A549 (cell line): ENCODE measurements around the gene EHBP1. TPM values are rescaled to one million over a fixed set of nuclear protein-coding genes. Genes with fewer than 3 reads are reported as not detected.

Experiments used
- ATAC-seq, 2 experiments: fragments of 200-7000 bp in 1 of 2; fragments of >200 bp in 1 of 2; cut with Nextera tagmentation in 1 of 2; cut with Tn5 transposase in 1 of 2; 3 replicates each; pipeline versions ENCODE4 v1.8.0 to v1.9.1; 2018 to 2020; ENCODE audit warnings: mild to moderate bottlenecking in 1 of 2, moderate library complexity in 1 of 2
- CTCF ChIA-PET: fragments of 300-600 bp; sonication (Branson Sonifier 250); formaldehyde crosslinking; extraction: SDS; loops from one replicate; lab custom pipeline; 2021; ENCODE audit warnings: antibody characterized with exemption, inconsistent platforms; lab: Yijun Ruan, JAX
- POLR2A ChIA-PET: fragments of 350-600 bp; formaldehyde crosslinking; extraction: SDS; loops from one replicate; lab custom pipeline; 2021; ENCODE audit warnings: antibody characterized with exemption, inconsistent platforms; lab: Yijun Ruan, JAX
- DNase-seq, 2 experiments: peaks; one replicate each; pipeline versions ENCODE4 v3.0.0 to v3.0.0-alpha.2; 2011 to 2016; ENCODE audit warnings: low read depth in 1 of 2, low spot score in 1 of 2
- FAIRE-seq: peaks from 2 replicates; lab custom pipeline; 2011; peaks lifted over from hg19 to GRCh38; lab: Jason Lieb, UNC
- H3K27ac ChIP-seq, 2 experiments: fragments of >200 bp; sonication (Bioruptor Twin); formaldehyde crosslinking; 3 replicates each; pipeline ENCODE4 v1.5.1; 2016 to 2017
- H3K4me1 ChIP-seq: fragments of >200 bp; sonication (Bioruptor Twin); formaldehyde crosslinking; 3 replicates; pipeline ENCODE4 v1.6.1; 2016
- H3K4me2 ChIP-seq: fragments of >200 bp; sonication (Bioruptor Twin); formaldehyde crosslinking; 3 replicates; pipeline ENCODE4 v1.6.1; 2016
- H3K4me3 ChIP-seq: fragments of >200 bp; sonication (Bioruptor Twin); formaldehyde crosslinking; 3 replicates; pipeline ENCODE4 v1.5.1; 2016
- H3K9me3 ChIP-seq: fragments of >200 bp; sonication (Bioruptor Twin); formaldehyde crosslinking; 3 replicates; pipeline ENCODE4 v1.6.1; 2016
- CBX2 ChIP-seq: fragments of 200-600 bp; sonication (generic); IDR thresholded peaks from 2 replicates; pipeline ENCODE4 v1.6.1; 2016; ENCODE audit warnings: low read depth, mild to moderate bottlenecking, borderline replicate concordance
- CEBPB ChIP-seq, 2 experiments: fragments of >200 bp in 1 of 2; sonication (Bioruptor Twin) in 1 of 2; formaldehyde crosslinking in 1 of 2; IDR thresholded peaks; 2 replicates each; pipeline ENCODE4 v1.6.1; 2012 to 2016
- EHMT2 ChIP-seq: fragments of 200-600 bp; sonication (generic); IDR thresholded peaks from 2 replicates; pipeline ENCODE4 v1.6.1; 2016; ENCODE audit warnings: antibody characterized with exemption, low read depth, mild to moderate bottlenecking, moderate library complexity
- EP300 ChIP-seq, 2 experiments: fragments of >200 bp; sonication (Bioruptor Twin); formaldehyde crosslinking; IDR thresholded peaks; 2 replicates in 1 of 2; 3 replicates in 1 of 2; pipeline ENCODE4 v1.6.1; 2016 to 2017
- FOSB ChIP-seq: fragments of 250-450 bp; sonication (Bioruptor Pico); IDR thresholded peaks from 2 replicates; pipeline ENCODE4 v1.5.0; 2020; ENCODE audit warnings: mild to moderate bottlenecking, moderate library complexity
- FOSL2 ChIP-seq, 2 experiments: fragments of 450-650 bp in 1 of 2; fragments of >200 bp in 1 of 2; sonication (Bioruptor Twin) in 1 of 2; formaldehyde crosslinking; IDR thresholded peaks; 2 replicates each; pipeline versions ENCODE4 v1.5.0 to v1.6.1; 2016 to 2020; ENCODE audit warnings: mild to moderate bottlenecking in 1 of 2, moderate library complexity in 1 of 2
- HEYL ChIP-seq: fragments of 250-450 bp; sonication (Bioruptor Pico); IDR thresholded peaks from 2 replicates; pipeline ENCODE4 v1.8.0; 2021; ENCODE audit warnings: mild to moderate bottlenecking, moderate library complexity
- HOXB5 ChIP-seq: fragments of 250-450 bp; sonication (Bioruptor Pico); IDR thresholded peaks from 2 replicates; pipeline ENCODE4 v1.5.0; 2020; ENCODE audit warnings: mild to moderate bottlenecking, moderate library complexity
- KDM5A ChIP-seq: fragments of 200-600 bp; sonication (generic); IDR thresholded peaks from 2 replicates; pipeline ENCODE4 v1.6.1; 2016; ENCODE audit warnings: antibody characterized with exemption, mild to moderate bottlenecking
- RAD21 ChIP-seq, 2 experiments: fragments of >200 bp in 1 of 2; sonication (Bioruptor Twin) in 1 of 2; formaldehyde crosslinking in 1 of 2; IDR thresholded peaks in 1 of 2; conservative IDR thresholded peaks in 1 of 2; 2 replicates in 1 of 2; 3 replicates in 1 of 2; pipeline ENCODE4 v1.6.1; 2012 to 2018; ENCODE audit warnings: inconsistent platforms in 1 of 2
- RCOR1 ChIP-seq: fragments of 150-350 bp; IDR thresholded peaks from 2 replicates; pipeline ENCODE4 v1.6.1; 2014; ENCODE audit warnings: antibody characterized with exemption, low read length, low read depth
- TFCP2L1 ChIP-seq: fragments of 250-450 bp; sonication (Bioruptor Pico); IDR thresholded peaks from 2 replicates; pipeline ENCODE4 v1.5.0; 2021; ENCODE audit warnings: mild to moderate bottlenecking
- ZNF302 ChIP-seq: fragments of 250-450 bp; sonication (Bioruptor Pico); IDR thresholded peaks from 2 replicates; pipeline ENCODE4 v1.9.0; 2021; ENCODE audit warnings: inconsistent platforms, mild to moderate bottlenecking, moderate library complexity
- WGBS: methylation state at CpG from one replicate; pipeline ENCODE4 v1.1.6; 2017; ENCODE audit errors: missing lambda C conversion rate; 5-methylcytosine and 5-hydroxymethylcytosine counted together
- polyA plus RNA-seq, 4 experiments: library from polyadenylated mRNA; depleted of rRNA in 3 of 4; stranded (reverse); fragments of >200 nt; fragmentation: RNase III in 1 of 4; extraction: RNeasy Plus Mini Kit Qiagen cat#74134 plus additional on column Dnase treatment in 1 of 4; gene quantifications; 2 replicates in 3 of 4; 3 replicates in 1 of 4; pipeline ENCODE4 v1.2.3, GENCODE V29; 2011 to 2017
- TF ChIP-seq, protein P1 (sequence below): fragments of 200-600 bp; sonication (generic); IDR thresholded peaks from 2 replicates; pipeline ENCODE4 v1.6.1; 2016; ENCODE audit warnings: antibody characterized with exemption, mild to moderate bottlenecking, moderate library complexity
- TF ChIP-seq, protein P2 (sequence below): fragments of 150-350 bp; IDR thresholded peaks from 2 replicates; pipeline ENCODE4 v1.6.1; 2014; ENCODE audit warnings: low read depth, mild to moderate bottlenecking, low read length
- TF ChIP-seq, protein P3 (sequence below): fragments of >200 bp; sonication (Bioruptor Twin); formaldehyde crosslinking; IDR thresholded peaks from 3 replicates; pipeline ENCODE4 v1.6.1; 2016
- TF ChIP-seq, protein P4 (sequence below): fragments of >200 bp; sonication (Bioruptor Twin); formaldehyde crosslinking; IDR thresholded peaks from 2 replicates; pipeline ENCODE4 v1.6.1; 2016
- TF ChIP-seq, protein P5 (sequence below): fragments of >200 bp; sonication (Bioruptor Twin); formaldehyde crosslinking; IDR thresholded peaks from 3 replicates; pipeline ENCODE4 v1.5.1; 2016
- TF ChIP-seq, protein P6 (sequence below): fragments of 250-450 bp; sonication (Bioruptor Pico); IDR thresholded peaks from 2 replicates; pipeline ENCODE4 v1.5.0; 2021; ENCODE audit warnings: mild to moderate bottlenecking, moderate library complexity, borderline replicate concordance
- TF ChIP-seq, protein P7 (sequence below): fragments of 250-450 bp; sonication (Bioruptor Pico); IDR thresholded peaks from 2 replicates; pipeline ENCODE4 v1.5.0; 2020; ENCODE audit warnings: low read depth, mild to moderate bottlenecking, moderate library complexity

EHBP1 gene
- polyA plus RNA-seq, 2 of the 4 experiments (the other 2 are of a cell fraction): 65.7 to 204 TPM

DNA sequence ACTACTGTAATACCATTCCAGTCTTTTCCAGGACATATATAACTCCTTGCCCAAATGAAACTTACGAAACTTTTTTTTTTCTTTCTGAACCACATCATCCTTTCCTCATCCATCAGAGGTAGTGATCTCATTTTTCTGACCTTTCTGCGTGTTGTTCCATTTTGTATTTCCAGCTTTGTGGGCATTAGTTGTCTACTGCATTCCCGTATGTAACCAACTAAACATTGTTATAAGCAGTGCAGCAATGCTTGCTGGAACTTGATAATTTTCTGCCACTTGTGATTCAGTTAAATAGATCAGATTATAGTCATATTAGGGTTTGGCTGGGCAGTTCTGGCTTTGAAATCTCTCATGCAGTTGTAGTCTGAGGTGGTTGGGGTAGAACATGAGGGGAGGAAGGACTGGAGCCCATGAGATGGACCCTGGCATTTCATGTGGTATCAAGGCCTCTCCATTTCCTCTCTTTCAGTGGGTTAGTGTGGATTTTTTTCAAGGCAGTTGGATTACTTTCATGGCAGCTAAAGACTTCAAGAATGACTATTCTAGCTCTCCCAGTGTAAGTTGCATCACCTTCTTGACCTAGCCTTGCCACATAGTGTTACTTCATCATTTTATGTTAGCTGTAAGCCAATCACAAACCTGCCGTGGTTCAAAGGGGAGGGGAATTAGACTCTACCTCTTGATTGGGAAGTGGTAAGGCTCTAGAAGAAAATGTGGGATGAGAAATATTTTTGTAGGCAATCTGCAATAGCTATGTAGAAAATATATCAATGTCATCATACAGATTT lies 80.5 kb downstream of the EHBP1 start:
- peaks cover 69% of the 10 kb centered on the region for H3K4me1 ChIP-seq

DNA sequence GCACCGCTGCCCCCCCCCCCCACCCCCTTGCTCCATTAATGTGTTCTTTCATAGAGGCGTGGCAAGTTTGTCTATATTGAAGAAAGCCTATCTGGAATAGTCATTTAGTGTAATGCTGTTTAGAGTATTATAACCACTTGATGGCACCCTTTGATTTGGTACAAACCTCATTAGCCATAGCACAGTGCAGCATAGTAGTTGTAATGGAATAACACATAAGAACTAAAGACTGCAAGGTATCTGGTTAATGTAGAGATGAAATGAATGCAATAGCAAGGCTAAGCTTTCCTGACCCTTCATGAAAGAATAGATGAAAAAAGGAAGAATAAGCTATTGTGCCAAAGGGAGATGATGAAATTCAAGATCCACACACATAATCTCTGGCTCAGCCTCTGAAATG lies 81.9 kb downstream of the EHBP1 start:
- CTCF ChIA-PET: interaction anchor here (0.6 to 5.0 kb wide), 11 partner anchors 10 to 699 kb away, joined by 3 to 37 read pairs (median 4); no protein-coding TSS in a partner anchor
- WGBS: 15% methylated on average over 2 of the region's 2 CpGs
- POLR2A ChIA-PET: no interaction called here
- TF ChIP-seq TFCP2L1 (CRISPR knock-in tag): no peak
- TF ChIP-seq RCOR1: no peak
- TF ChIP-seq, protein P1, sequence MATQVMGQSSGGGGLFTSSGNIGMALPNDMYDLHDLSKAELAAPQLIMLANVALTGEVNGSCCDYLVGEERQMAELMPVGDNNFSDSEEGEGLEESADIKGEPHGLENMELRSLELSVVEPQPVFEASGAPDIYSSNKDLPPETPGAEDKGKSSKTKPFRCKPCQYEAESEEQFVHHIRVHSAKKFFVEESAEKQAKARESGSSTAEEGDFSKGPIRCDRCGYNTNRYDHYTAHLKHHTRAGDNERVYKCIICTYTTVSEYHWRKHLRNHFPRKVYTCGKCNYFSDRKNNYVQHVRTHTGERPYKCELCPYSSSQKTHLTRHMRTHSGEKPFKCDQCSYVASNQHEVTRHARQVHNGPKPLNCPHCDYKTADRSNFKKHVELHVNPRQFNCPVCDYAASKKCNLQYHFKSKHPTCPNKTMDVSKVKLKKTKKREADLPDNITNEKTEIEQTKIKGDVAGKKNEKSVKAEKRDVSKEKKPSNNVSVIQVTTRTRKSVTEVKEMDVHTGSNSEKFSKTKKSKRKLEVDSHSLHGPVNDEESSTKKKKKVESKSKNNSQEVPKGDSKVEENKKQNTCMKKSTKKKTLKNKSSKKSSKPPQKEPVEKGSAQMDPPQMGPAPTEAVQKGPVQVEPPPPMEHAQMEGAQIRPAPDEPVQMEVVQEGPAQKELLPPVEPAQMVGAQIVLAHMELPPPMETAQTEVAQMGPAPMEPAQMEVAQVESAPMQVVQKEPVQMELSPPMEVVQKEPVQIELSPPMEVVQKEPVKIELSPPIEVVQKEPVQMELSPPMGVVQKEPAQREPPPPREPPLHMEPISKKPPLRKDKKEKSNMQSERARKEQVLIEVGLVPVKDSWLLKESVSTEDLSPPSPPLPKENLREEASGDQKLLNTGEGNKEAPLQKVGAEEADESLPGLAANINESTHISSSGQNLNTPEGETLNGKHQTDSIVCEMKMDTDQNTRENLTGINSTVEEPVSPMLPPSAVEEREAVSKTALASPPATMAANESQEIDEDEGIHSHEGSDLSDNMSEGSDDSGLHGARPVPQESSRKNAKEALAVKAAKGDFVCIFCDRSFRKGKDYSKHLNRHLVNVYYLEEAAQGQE: no peak
- no peak for TF ChIP-seq KDM5A
- TF ChIP-seq CEBPB (IDR thresholded peaks at IDR 0.05): no peak
- TF ChIP-seq, protein P2, sequence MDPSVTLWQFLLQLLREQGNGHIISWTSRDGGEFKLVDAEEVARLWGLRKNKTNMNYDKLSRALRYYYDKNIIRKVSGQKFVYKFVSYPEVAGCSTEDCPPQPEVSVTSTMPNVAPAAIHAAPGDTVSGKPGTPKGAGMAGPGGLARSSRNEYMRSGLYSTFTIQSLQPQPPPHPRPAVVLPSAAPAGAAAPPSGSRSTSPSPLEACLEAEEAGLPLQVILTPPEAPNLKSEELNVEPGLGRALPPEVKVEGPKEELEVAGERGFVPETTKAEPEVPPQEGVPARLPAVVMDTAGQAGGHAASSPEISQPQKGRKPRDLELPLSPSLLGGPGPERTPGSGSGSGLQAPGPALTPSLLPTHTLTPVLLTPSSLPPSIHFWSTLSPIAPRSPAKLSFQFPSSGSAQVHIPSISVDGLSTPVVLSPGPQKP: no peak
- peak; percentile 78 to 79 for TF ChIP-seq RAD21 (conservative IDR thresholded peaks at IDR 0.05 in 1 of 2, IDR thresholded peaks at IDR 0.05 in 1 of 2)
- TF ChIP-seq, protein P3, sequence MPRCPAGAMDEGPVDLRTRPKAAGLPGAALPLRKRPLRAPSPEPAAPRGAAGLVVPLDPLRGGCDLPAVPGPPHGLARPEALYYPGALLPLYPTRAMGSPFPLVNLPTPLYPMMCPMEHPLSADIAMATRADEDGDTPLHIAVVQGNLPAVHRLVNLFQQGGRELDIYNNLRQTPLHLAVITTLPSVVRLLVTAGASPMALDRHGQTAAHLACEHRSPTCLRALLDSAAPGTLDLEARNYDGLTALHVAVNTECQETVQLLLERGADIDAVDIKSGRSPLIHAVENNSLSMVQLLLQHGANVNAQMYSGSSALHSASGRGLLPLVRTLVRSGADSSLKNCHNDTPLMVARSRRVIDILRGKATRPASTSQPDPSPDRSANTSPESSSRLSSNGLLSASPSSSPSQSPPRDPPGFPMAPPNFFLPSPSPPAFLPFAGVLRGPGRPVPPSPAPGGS: no peak
- TF ChIP-seq, protein P4, sequence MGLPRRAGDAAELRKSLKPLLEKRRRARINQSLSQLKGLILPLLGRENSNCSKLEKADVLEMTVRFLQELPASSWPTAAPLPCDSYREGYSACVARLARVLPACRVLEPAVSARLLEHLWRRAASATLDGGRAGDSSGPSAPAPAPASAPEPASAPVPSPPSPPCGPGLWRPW: no peak
- TF ChIP-seq, protein P5, sequence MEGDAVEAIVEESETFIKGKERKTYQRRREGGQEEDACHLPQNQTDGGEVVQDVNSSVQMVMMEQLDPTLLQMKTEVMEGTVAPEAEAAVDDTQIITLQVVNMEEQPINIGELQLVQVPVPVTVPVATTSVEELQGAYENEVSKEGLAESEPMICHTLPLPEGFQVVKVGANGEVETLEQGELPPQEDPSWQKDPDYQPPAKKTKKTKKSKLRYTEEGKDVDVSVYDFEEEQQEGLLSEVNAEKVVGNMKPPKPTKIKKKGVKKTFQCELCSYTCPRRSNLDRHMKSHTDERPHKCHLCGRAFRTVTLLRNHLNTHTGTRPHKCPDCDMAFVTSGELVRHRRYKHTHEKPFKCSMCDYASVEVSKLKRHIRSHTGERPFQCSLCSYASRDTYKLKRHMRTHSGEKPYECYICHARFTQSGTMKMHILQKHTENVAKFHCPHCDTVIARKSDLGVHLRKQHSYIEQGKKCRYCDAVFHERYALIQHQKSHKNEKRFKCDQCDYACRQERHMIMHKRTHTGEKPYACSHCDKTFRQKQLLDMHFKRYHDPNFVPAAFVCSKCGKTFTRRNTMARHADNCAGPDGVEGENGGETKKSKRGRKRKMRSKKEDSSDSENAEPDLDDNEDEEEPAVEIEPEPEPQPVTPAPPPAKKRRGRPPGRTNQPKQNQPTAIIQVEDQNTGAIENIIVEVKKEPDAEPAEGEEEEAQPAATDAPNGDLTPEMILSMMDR: peak; percentile 69
- no peak for TF ChIP-seq EP300 (IDR thresholded peaks at IDR 0.05)
- TF ChIP-seq HOXB5 (CRISPR knock-in tag): no peak
- TF ChIP-seq FOSL2 (IDR thresholded peaks at IDR 0.05): no peak
- TF ChIP-seq FOSL2 (CRISPR knock-in tag; IDR thresholded peaks at IDR 0.05): no peak
- TF ChIP-seq, protein P6, sequence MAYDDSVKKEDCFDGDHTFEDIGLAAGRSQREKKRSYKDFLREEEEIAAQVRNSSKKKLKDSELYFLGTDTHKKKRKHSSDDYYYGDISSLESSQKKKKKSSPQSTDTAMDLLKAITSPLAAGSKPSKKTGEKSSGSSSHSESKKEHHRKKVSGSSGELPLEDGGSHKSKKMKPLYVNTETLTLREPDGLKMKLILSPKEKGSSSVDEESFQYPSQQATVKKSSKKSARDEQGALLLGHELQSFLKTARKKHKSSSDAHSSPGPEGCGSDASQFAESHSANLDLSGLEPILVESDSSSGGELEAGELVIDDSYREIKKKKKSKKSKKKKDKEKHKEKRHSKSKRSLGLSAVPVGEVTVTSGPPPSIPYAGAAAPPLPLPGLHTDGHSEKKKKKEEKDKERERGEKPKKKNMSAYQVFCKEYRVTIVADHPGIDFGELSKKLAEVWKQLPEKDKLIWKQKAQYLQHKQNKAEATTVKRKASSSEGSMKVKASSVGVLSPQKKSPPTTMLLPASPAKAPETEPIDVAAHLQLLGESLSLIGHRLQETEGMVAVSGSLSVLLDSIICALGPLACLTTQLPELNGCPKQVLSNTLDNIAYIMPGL (CRISPR knock-in tag): no peak
- no peak for TF ChIP-seq FOSB (CRISPR knock-in tag)
- TF ChIP-seq EHMT2: no peak
- no peak for TF ChIP-seq CBX2
- TF ChIP-seq, protein P7, sequence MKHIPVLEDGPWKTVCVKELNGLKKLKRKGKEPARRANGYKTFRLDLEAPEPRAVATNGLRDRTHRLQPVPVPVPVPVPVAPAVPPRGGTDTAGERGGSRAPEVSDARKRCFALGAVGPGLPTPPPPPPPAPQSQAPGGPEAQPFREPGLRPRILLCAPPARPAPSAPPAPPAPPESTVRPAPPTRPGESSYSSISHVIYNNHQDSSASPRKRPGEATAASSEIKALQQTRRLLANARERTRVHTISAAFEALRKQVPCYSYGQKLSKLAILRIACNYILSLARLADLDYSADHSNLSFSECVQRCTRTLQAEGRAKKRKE (CRISPR knock-in tag): no peak
- TF ChIP-seq ZNF302 (CRISPR knock-in tag): no peak
- TF ChIP-seq HEYL (CRISPR knock-in tag): no peak

More for the DNA sequence above, 80.5 kb downstream of the EHBP1 start:
- 86% methylated on average over 4 of the region's 4 CpGs for WGBS
- H3K4me3 ChIP-seq: no peak overlapping the region
- ATAC-seq: peak; percentile 37 to 45; a peak in 3 of 6 replicates
- ChIA-PET POLR2A (no interaction called here), CTCF (interaction anchor here (0.9 to 5.0 kb wide), 8 partner anchors 9 to 402 kb away, joined by 3 to 37 read pairs (median 4); no protein-coding TSS in a partner anchor)
- H3K9me3 ChIP-seq: peaks cover 18% of the 10 kb centered on the region
- DNase-seq: peak in 1 of 2 experiments; percentile 48
- FAIRE-seq: no peak
- TF ChIP-seq, protein P4: no peak
- TF ChIP-seq CEBPB (IDR thresholded peaks at IDR 0.05): peak; percentile 68 to 69; a peak in 3 of 4 replicates
- peak overlapping the region; percentile 22 to 59; a peak in 5 of 6 replicates for H3K27ac ChIP-seq
- peak overlapping the region; percentile 2; the same call in 2 of the 3 replicates for H3K4me2 ChIP-seq

More for the DNA sequence above, 81.9 kb downstream of the EHBP1 start:
- Histone ChIP-seq H3K27ac (peak overlapping the region; percentile 5 to 35; a peak in 2 of 6 replicates), H3K4me2 (peak overlapping the region; percentile 9; the same call in 2 of the 3 replicates), H3K4me3 (no peak overlapping the region), H3K9me3 (peaks cover 13% of the 10 kb centered on the region), H3K4me1 (peaks cover 80% of the 10 kb centered on the region)
- FAIRE-seq (peak; percentile 84), DNase-seq (peak in 1 of 2 experiments; percentile 50), ATAC-seq (peak; percentile 88)
